Trophoblast cell (in vitro differentiated cells and primary cell): ENCODE results near the gene ZNF423.
"Not testable (repeated sequence)": the region's sequence is repeated elsewhere in the genome, so short reads cannot be mapped to it uniquely, and the experiment has no call there.

Source experiments
- DNase-seq, 2 donors: peaks; one replicate each; pipeline ENCODE4 v3.0.0-alpha.2; 2016
- H2AFZ ChIP-seq: 2 replicates; pipeline ENCODE4 v1.6.1; 2013; ENCODE audit warnings: low read length, moderate library complexity, mild to moderate bottlenecking; ENCODE audit not compliant: insufficient read depth, poor library complexity
- H2AK5ac ChIP-seq: 2 replicates; pipeline ENCODE4 v1.6.1; 2013; ENCODE audit warnings: mild to moderate bottlenecking, low read length
- H2BK120ac ChIP-seq: 2 replicates; pipeline ENCODE4 v1.6.1; 2013; ENCODE audit warnings: low read length, mild to moderate bottlenecking, moderate library complexity; ENCODE audit not compliant: insufficient read depth, poor library complexity
- H2BK12ac ChIP-seq: 2 replicates; pipeline ENCODE4 v1.6.1; 2013; ENCODE audit warnings: mild to moderate bottlenecking, low read length, moderate library complexity
- H2BK5ac ChIP-seq: 2 replicates; pipeline ENCODE4 v1.6.1; 2013; ENCODE audit warnings: low read length, low read depth, moderate library complexity, mild to moderate bottlenecking; ENCODE audit not compliant: poor library complexity
- H3K14ac ChIP-seq: 2 replicates; pipeline ENCODE4 v1.6.1; 2013; ENCODE audit warnings: mild to moderate bottlenecking, low read length
- H3K18ac ChIP-seq: 2 replicates; pipeline ENCODE4 v1.6.1; 2013; ENCODE audit warnings: mild to moderate bottlenecking, low read length
- H3K23ac ChIP-seq: 2 replicates; pipeline ENCODE4 v1.6.1; 2013; ENCODE audit warnings: low read length
- H3K27ac ChIP-seq: 2 replicates; pipeline ENCODE4 v1.5.1; 2013; ENCODE audit warnings: low read depth, mild to moderate bottlenecking, inconsistent platforms, low read length, moderate library complexity
- H3K27me3 ChIP-seq: 2 replicates; pipeline ENCODE4 v1.6.1; 2013; ENCODE audit warnings: inconsistent platforms, mild to moderate bottlenecking, low read length, moderate library complexity; ENCODE audit not compliant: insufficient read depth
- H3K36me3 ChIP-seq, 2 experiments: 1 replicate in 1 of 2; 2 replicates in 1 of 2; pipeline ENCODE4 v1.6.1; 2013; ENCODE audit warnings: low read length in 2 of 2, mild to moderate bottlenecking in 2 of 2, moderate library complexity in 1 of 2; ENCODE audit not compliant: insufficient read depth in 2 of 2, control insufficient read depth in 1 of 2
- H3K4ac ChIP-seq: 2 replicates; pipeline ENCODE4 v1.6.1; 2013; ENCODE audit warnings: low read depth, mild to moderate bottlenecking, low read length, moderate library complexity
- H3K4me1 ChIP-seq, 2 experiments: 1 replicate in 1 of 2; 2 replicates in 1 of 2; pipeline ENCODE4 v1.6.1; 2013; ENCODE audit warnings: low read length in 2 of 2, mild to moderate bottlenecking in 2 of 2, moderate library complexity in 1 of 2; ENCODE audit not compliant: insufficient read depth in 2 of 2, control insufficient read depth in 1 of 2
- H3K4me2 ChIP-seq: 2 replicates; pipeline ENCODE4 v1.6.1; 2013; ENCODE audit warnings: inconsistent platforms, mild to moderate bottlenecking, low read length, moderate library complexity
- H3K4me3 ChIP-seq: 2 replicates; pipeline ENCODE4 v1.5.1; 2013; ENCODE audit warnings: mild to moderate bottlenecking, low read depth, low read length, inconsistent platforms
- H3K79me1 ChIP-seq: one replicate; pipeline ENCODE4 v1.6.1; 2013; ENCODE audit warnings: low read length
- H3K79me2 ChIP-seq: 2 replicates; pipeline ENCODE4 v1.6.1; 2013; ENCODE audit warnings: low read length, mild to moderate bottlenecking; ENCODE audit not compliant: control insufficient read depth, insufficient read depth, poor library complexity
- H3K9ac ChIP-seq: 2 replicates; pipeline ENCODE4 v1.6.1; 2013; ENCODE audit warnings: mild to moderate bottlenecking, low read length
- H3K9me3 ChIP-seq: 2 replicates; pipeline ENCODE4 v1.6.1; 2013; ENCODE audit warnings: low read depth, mild to moderate bottlenecking, control low read depth, inconsistent platforms, low read length; ENCODE audit not compliant: insufficient read depth
- H4K12ac ChIP-seq: 2 replicates; pipeline ENCODE4 v1.6.1; 2013; ENCODE audit warnings: low read depth, mild to moderate bottlenecking, low read length, moderate library complexity
- H4K8ac ChIP-seq: 2 replicates; pipeline ENCODE4 v1.6.1; 2013; ENCODE audit warnings: low read depth, mild to moderate bottlenecking, low read length, moderate library complexity
- H4K91ac ChIP-seq: one replicate; pipeline ENCODE4 v1.6.1; 2013; ENCODE audit warnings: low read depth, mild to moderate bottlenecking, low read length, moderate library complexity
- WGBS: extraction: QIAGEN DNeasy Blood & Tissue Kit; methylation state at CpG from one replicate; pipeline ENCODE4 v1.1.7; 2013; ENCODE audit warnings: missing lambda C conversion rate; ENCODE audit not compliant: insufficient read length, insufficient coverage; ENCODE audit errors: extremely low coverage; 5-methylcytosine and 5-hydroxymethylcytosine counted together

Gene ZNF423

DNA sequence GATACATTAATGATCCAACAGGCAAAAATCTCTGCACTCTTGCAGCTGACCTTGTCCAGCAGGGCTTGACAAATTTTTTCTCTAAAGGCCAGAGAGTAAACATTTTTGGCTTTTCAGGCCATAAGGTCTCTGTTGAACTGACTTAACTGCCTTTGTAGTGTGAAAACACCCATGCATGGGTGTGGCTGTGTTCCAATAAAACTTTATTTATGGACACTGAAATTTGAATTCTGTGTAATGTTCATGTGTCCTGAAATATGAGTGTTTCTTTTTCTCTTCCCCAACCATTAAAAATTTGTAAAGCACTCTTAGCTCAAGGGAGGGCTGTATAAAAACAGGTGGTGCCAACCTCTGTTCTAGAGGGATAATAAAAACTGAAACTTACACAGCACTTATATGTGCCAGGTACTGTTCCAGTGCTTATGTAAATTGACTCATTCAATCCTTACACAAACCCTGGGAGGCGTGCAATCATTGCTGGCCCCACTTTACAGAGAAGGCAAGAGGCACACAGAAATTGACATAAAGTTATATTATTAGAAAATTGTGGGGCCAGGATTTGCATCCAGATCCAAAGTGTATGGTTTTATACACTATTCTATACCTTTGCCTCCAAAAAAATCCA, 18.8 kb upstream of the ZNF423 start:
- Histone ChIP-seq H2AFZ (no peak overlapping the region), H3K4me3 (no peak overlapping the region), H3K79me2 (no peaks in the 10 kb centered on the region), H2BK5ac (no peak overlapping the region), H3K79me1 (no peaks in the 10 kb centered on the region), H3K36me3 (no peaks in the 10 kb centered on the region), H2BK12ac (no peak overlapping the region), H4K91ac (no peak overlapping the region), H3K27me3 (peaks cover 4% of the 10 kb centered on the region), H3K4ac (no peak overlapping the region), H3K9ac (no peak overlapping the region), H4K8ac (no peak overlapping the region), H4K12ac (no peak overlapping the region), H3K23ac (no peak overlapping the region), H3K27ac (no peak overlapping the region), H3K4me2 (no peak overlapping the region), H2BK120ac (no peak overlapping the region), H3K9me3 (no peaks in the 10 kb centered on the region), H3K4me1 (peaks cover 1 to 2% of the 10 kb centered on the region in 2 experiments), H2AK5ac (no peak overlapping the region), H3K18ac (no peak overlapping the region), H3K14ac (no peak overlapping the region)
- no CpG with 5 or more reads among the region's 1 CpG for WGBS
- DNase-seq, result no peak

DNA sequence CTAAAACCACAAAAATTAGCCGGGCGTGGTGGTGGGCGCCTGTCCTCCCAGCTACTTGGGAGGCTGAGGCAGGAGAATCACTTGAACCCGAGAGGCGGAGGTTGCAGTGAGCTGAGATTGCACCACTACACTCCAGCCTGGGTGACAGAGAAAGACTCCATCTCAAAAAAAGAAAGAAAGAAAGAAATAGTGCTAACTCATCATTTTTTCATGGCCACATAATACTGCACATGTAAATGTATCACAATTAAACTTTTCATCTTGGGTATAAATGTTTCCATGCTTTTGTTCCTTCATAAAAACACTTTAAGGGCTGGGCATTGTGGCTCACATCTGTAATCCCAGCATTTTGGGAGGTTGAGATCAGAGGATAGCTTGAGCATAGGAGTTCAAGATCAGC, 15.9 kb upstream of the ZNF423 start:
- not testable (repeated sequence) for H3K4me2 ChIP-seq, DNase-seq, H2BK12ac ChIP-seq, H3K79me2 ChIP-seq, H2BK120ac ChIP-seq, H3K9ac ChIP-seq, H2AFZ ChIP-seq, H3K36me3 ChIP-seq, H3K23ac ChIP-seq, H3K4me1 ChIP-seq, H3K27me3 ChIP-seq, H3K27ac ChIP-seq, H3K4ac ChIP-seq, H4K91ac ChIP-seq, H4K12ac ChIP-seq, H3K9me3 ChIP-seq, H3K79me1 ChIP-seq, H2BK5ac ChIP-seq, H3K14ac ChIP-seq, H3K18ac ChIP-seq, H4K8ac ChIP-seq, H3K4me3 ChIP-seq, H2AK5ac ChIP-seq
- WGBS, result no CpG with 5 or more reads among the region's 5 CpGs

- no peak for DNase-seq
- Histone ChIP-seq H3K9me3 (no peaks in the 10 kb centered on the region), H2BK5ac (no peak overlapping the region), H3K23ac (no peak overlapping the region), H3K27me3 (no peaks in the 10 kb centered on the region), H3K4me1 (peaks cover 0 to 2% of the 10 kb centered on the region in 2 experiments), H3K79me2 (no peaks in the 10 kb centered on the region), H2AK5ac (no peak overlapping the region), H4K91ac (no peak overlapping the region), H3K14ac (no peak overlapping the region), H3K18ac (no peak overlapping the region), H4K8ac (no peak overlapping the region), H3K36me3 (no peaks in the 10 kb centered on the region), H3K79me1 (no peaks in the 10 kb centered on the region), H3K4ac (no peak overlapping the region), H3K4me2 (no peak overlapping the region), H2BK12ac (no peak overlapping the region), H3K27ac (no peak overlapping the region), H3K4me3 (no peak overlapping the region), H3K9ac (no peak overlapping the region), H2BK120ac (no peak overlapping the region), H4K12ac (no peak overlapping the region), H2AFZ (no peak overlapping the region)
- WGBS, result no CpG with 5 or more reads among the region's 6 CpGs
These were observed 13.8 kb upstream of the ZNF423 start for GRCh38 chr16:49869731-49870130.

GRCh38 chr16:49867796-49868668, 12.1 kb upstream of the ZNF423 start:
- Histone ChIP-seq H3K79me2 (no peaks in the 10 kb centered on the region), H4K12ac (no peak overlapping the region), H2AFZ (no peak overlapping the region), H3K9me3 (no peaks in the 10 kb centered on the region), H2AK5ac (no peak overlapping the region), H3K4me3 (no peak overlapping the region), H3K18ac (no peak overlapping the region), H4K91ac (no peak overlapping the region), H3K4ac (no peak overlapping the region), H2BK5ac (no peak overlapping the region), H2BK12ac (no peak overlapping the region), H3K14ac (no peak overlapping the region), H4K8ac (no peak overlapping the region), H3K4me1 (peaks cover 0 to 2% of the 10 kb centered on the region in 2 experiments), H3K36me3 (no peaks in the 10 kb centered on the region), H3K27me3 (no peaks in the 10 kb centered on the region), H2BK120ac (no peak overlapping the region), H3K27ac (no peak overlapping the region), H3K79me1 (no peaks in the 10 kb centered on the region), H3K9ac (no peak overlapping the region), H3K23ac (no peak overlapping the region), H3K4me2 (no peak overlapping the region)
- DNase-seq, result no peak
- no CpG with 5 or more reads among the region's 38 CpGs for WGBS
